HG03565 (cell line): ENCODE data around the gene EPHB3.

Experiments used
- ATAC-seq: cut with Tn5 transposase; IDR thresholded peaks from one replicate; pipeline ENCODE4 v1.9.1; 2021; ENCODE audit warnings: mild to moderate bottlenecking, moderate library complexity; ENCODE audit not compliant: unreplicated experiment

The EPHB3 gene

GRCh38 chr3:184563941-184564684 is 2.5 kb downstream of the EPHB3 start:
- ATAC-seq, result no peak

- no peak for ATAC-seq
These were observed 3.2 kb downstream of the EPHB3 start for GRCh38 chr3:184564685-184565385.

GRCh38 chr3:184565421-184566211 is 4.0 kb downstream of the EPHB3 start:
- ATAC-seq, result no peak

- no peak for ATAC-seq
These were observed 5.1 kb downstream of the EPHB3 start for GRCh38 chr3:184566441-184567414.

GRCh38 chr3:184567946-184568559 is 6.5 kb downstream of the EPHB3 start:
- ATAC-seq, result no peak

- ATAC-seq, result no peak
These were observed 7.0 kb downstream of the EPHB3 start for GRCh38 chr3:184568560-184568923.

GRCh38 chr3:184568924-184569829 is 7.6 kb downstream of the EPHB3 start:
- ATAC-seq, result no peak

- no peak for ATAC-seq
These were observed 8.4 kb downstream of the EPHB3 start for GRCh38 chr3:184570035-184570434.

- no peak for ATAC-seq
These were observed 8.9 kb downstream of the EPHB3 start for GRCh38 chr3:184570489-184570888.

- no peak for ATAC-seq
These were observed 10.3 kb downstream of the EPHB3 start for GRCh38 chr3:184571750-184572377.

- ATAC-seq, result no peak
These were observed 11.2 kb downstream of the EPHB3 start for GRCh38 chr3:184572633-184573270.

GRCh38 chr3:184574515-184575417 is 13.2 kb downstream of the EPHB3 start:
- ATAC-seq, result no peak

GRCh38 chr3:184575701-184576100 is 14.1 kb downstream of the EPHB3 start:
- no peak for ATAC-seq

GRCh38 chr3:184576457-184577240 is 15.1 kb downstream of the EPHB3 start:
- ATAC-seq, result no peak

GRCh38 chr3:184577546-184577945 is 16.0 kb downstream of the EPHB3 start:
- no peak for ATAC-seq

- ATAC-seq, result no peak
These were observed 16.6 kb downstream of the EPHB3 start for GRCh38 chr3:184578218-184578617.
